Measurements from ENCODE around the gene JTB. TPM values are rescaled to one million over a fixed set of nuclear protein-coding genes. Genes with fewer than 3 reads are reported as not detected.

JTB gene
- total and polyA plus RNA-seq, 9 of the 15 experiments (the other 6 are each of a cell fraction or from before 2014, with no cell fraction given): 24.7 to 308 (median 151) TPM

DNA sequence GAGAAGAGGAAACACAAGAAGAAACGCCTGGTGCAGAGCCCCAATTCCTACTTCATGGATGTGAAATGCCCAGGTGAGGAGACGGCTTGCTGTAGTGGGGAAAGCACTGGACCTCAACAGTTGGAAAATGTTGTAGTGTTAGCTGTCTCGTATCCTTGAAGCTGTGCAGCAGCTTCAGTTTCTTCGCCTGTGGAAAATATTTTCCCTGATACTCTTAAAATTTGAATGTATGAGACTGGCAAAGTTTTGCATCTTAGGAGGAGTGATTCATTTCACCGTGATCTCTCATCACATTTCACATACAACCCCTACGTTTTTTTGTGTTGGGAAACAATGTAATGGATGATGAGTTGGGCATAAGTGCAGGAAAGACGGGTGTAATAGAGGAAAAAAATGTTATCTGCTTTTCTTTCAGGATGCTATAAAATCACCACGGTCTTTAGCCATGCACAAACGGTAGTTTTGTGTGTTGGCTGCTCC lies 13.7 kb upstream of the JTB start:
- in situ Hi-C loops (cut with MboI): no loop called here
- TF ChIP-seq SMARCE1 (IDR thresholded peaks at IDR 0.05): 0 out of 2 replicates have a peak, but pooled peaks have one; percentile 11
- TF ChIP-seq THRAP3 (IDR thresholded peaks at IDR 0.05; ENCODE audit: borderline replicate concordance): 0 out of 2 replicates have a peak, but pooled peaks have one; percentile 3
- no peak for TF ChIP-seq JUNB (CRISPR knock-in tag; conservative IDR thresholded peaks at IDR 0.05)
- peak; percentile 73; the same call in 1 of the 2 replicates for TF ChIP-seq TGIF2 (CRISPR knock-in tag; IDR thresholded peaks at IDR 0.05)
- TF ChIP-seq, protein P1, sequence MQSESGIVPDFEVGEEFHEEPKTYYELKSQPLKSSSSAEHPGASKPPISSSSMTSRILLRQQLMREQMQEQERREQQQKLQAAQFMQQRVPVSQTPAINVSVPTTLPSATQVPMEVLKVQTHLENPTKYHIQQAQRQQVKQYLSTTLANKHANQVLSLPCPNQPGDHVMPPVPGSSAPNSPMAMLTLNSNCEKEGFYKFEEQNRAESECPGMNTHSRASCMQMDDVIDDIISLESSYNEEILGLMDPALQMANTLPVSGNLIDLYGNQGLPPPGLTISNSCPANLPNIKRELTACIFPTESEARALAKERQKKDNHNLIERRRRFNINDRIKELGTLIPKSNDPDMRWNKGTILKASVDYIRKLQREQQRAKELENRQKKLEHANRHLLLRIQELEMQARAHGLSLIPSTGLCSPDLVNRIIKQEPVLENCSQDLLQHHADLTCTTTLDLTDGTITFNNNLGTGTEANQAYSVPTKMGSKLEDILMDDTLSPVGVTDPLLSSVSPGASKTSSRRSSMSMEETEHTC (IDR thresholded peaks at IDR 0.05): no peak
- TF ChIP-seq CHD1 (IDR thresholded peaks at IDR 0.05; ENCODE audit: low read length): peak; percentile 97
- 0 out of 2 replicates have a peak, but pooled peaks have one; percentile 14 for TF ChIP-seq NKRF (IDR thresholded peaks at IDR 0.05; ENCODE audit: borderline replicate concordance)
- TF ChIP-seq KHSRP (IDR thresholded peaks at IDR 0.05): 0 out of 2 replicates have a peak, but pooled peaks have one; percentile 31
- TF ChIP-seq ZNF407 (IDR thresholded peaks at IDR 0.05; ENCODE audit: low read depth): 0 out of 2 replicates have a peak, but pooled peaks have one; percentile 23

More for the DNA sequence above, 13.7 kb upstream of the JTB start:
- Histone ChIP-seq H3K4me2 (ENCODE audit: insufficient read depth, low read length) (peak overlapping the region; percentile 98), H2AFZ (ENCODE audit: low read depth, low read length) (0 out of 2 replicates have a peak overlapping the region, but pooled peaks have one; percentile 98), H3K27ac (ENCODE audit: extremely low read depth, low read depth, low read length) (peak overlapping the region; percentile 98), H3K4me1 (replicated peaks in 1 of 2; ENCODE audit: control insufficient read depth in 2 of 2, insufficient read depth in 2 of 2, low read length in 2 of 2) (peaks cover 4 to 11% of the 10 kb centered on the region in 2 experiments; a peak in 2 of 5 replicates), H3K79me2 (ENCODE audit: control insufficient read depth, insufficient read depth, low read length) (peaks cover 27% of the 10 kb centered on the region), H4K20me1 (replicated peaks; ENCODE audit: control insufficient read depth, insufficient read depth, low read length) (no peaks in the 10 kb centered on the region; the same call in 1 of the 2 replicates), H3K9ac (ENCODE audit: insufficient read depth in 1 of 2, low read depth in 2 of 2, low read length in 2 of 2) (peak overlapping the region; percentile 97), H3K9me3 (replicated peaks; ENCODE audit: control insufficient read depth, insufficient read depth, low read depth, low read length) (no peaks in the 10 kb centered on the region), H3K36me3 (ENCODE audit: control insufficient read depth, insufficient read depth, low read length) (peaks cover 43% of the 10 kb centered on the region), H3K27me3 (ENCODE audit: control insufficient read depth in 2 of 2, insufficient read depth in 2 of 2, low read length in 2 of 2) (no peaks in the 10 kb centered on the region), H3K9me1 (ENCODE audit: control insufficient read depth, insufficient read depth, low read length) (no peaks in the 10 kb centered on the region), H3K4me3 (peak overlapping the region; percentile 81)
- ChIA-PET CTCF (ENCODE audit: low intra/inter-chr PET ratio) (interaction anchor here (0.6 kb wide), 1 partner anchor 275 kb away, joined by 7 read pairs; no protein-coding TSS in a partner anchor), POLR2A (interaction anchor here (0.6 to 4.4 kb wide), 58 partner anchors 10 to 496 kb away, joined by 3 to 104 read pairs (median 5); partner anchors contain the start of genes CREB3L4, CRTC2, DENND4B and GATAD2B)
- DNase-seq (ENCODE audit: extremely low read depth in 1 of 4, low spot score in 3 of 4): no peak
- TSS peak; percentile 84 for BruUV-seq (replicated peaks)
- under 1% methylated on average over 8 of the region's 9 CpGs for WGBS (ENCODE audit: insufficient coverage, low coverage, missing lambda C conversion rate)
- no peak for ATAC-seq
- intact Hi-C loops (cut with micrococcal nuclease): loop anchor here (5.0 kb wide), 1 partner anchor 191 kb away; no protein-coding TSS in a partner anchor
- no peak for FAIRE-seq
